NB4 (cell line): ENCODE results near the gene ATAD3A.
"Not testable (repeated sequence)": the region's sequence is repeated elsewhere in the genome, so short reads cannot be mapped to it uniquely, and the experiment has no call there.

Experiments used
- CTCF ChIP-seq: IDR thresholded peaks from one replicate; pipeline ENCODE4 v1.5.1; 2012; ENCODE audit warnings: low read depth, low read length
- POLR2A ChIP-seq: IDR thresholded peaks from 2 replicates; pipeline ENCODE4 v1.6.1; 2011; ENCODE audit warnings: mild to moderate bottlenecking; ENCODE audit not compliant: insufficient read length; ENCODE audit errors: extremely low read depth

DNA sequence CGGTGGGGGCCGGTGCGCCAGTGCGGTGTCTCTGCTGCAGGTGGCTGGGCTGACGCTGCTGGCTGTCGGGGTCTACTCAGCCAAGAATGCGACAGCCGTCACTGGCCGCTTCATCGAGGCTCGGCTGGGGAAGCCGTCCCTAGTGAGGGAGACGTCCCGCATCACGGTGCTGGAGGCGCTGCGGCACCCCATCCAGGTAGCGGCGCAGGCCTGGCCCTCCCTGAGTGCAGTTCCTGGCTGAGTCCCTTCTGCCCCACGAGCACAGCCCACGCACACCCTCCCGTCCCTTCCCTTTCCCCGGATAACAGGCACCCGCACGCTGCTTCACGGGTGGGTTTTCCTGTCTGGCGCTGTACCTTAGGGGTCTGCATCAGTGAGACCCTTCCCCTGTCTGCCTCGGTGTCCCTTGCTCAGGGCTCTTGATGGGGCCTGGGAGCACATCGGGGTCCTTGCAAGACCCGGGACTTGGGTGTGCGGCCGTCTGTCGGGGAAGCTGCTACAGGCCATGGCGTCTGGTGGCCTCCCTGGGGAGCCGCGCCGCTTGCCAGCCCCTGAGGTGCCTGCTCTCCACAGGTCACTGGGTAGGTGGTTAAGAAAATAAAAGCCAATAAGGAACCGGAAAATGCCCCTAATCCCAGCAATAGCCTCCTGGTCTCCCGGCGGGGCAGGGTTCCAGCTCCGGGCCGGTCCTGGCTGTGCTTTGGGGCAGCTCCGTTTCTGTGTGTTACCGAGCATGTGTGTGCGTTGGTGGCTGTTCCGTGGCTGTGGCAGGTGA, 26.8 kb upstream of the ATAD3A start:
- TF ChIP-seq POLR2A, CTCF: not testable (repeated sequence)
